ENCODE measurements around the gene SMIM1. TPM values are rescaled to one million over a fixed set of nuclear protein-coding genes. Genes with fewer than 3 reads are reported as not detected.

Gene SMIM1
- total and polyA plus RNA-seq, 9 of the 15 experiments (the other 6 are each of a cell fraction or from before 2014, with no cell fraction given) = 2.3 to 125 (median 24.3) TPM

GRCh38 chr1:3772027-3772714 is 378 bp upstream of the SMIM1 start (continued):
- TF ChIP-seq STAT6 (CRISPR knock-in tag; IDR thresholded peaks at IDR 0.05) (0 out of 2 replicates have a peak, but pooled peaks have one; percentile 79), ILF3 (IDR thresholded peaks at IDR 0.05; ENCODE audit: borderline replicate concordance) (no peak; the same call in 1 of the 2 replicates), PHB (CRISPR knock-in tag; IDR thresholded peaks at IDR 0.05) (0 out of 2 replicates have a peak, but pooled peaks have one; percentile 31), ZNF444 (CRISPR knock-in tag; IDR thresholded peaks at IDR 0.05) (no peak), OTX1 (CRISPR knock-in tag; IDR thresholded peaks at IDR 0.05) (no peak), MNT (conservative IDR thresholded peaks at IDR 0.05) (peak; percentile 94 to 96), ELF2 (CRISPR knock-in tag; IDR thresholded peaks at IDR 0.05) (peak; percentile 53; the same call in 1 of the 2 replicates), ZSCAN29 (IDR thresholded peaks at IDR 0.05) (no peak), TCFL5 (CRISPR knock-in tag; conservative IDR thresholded peaks at IDR 0.05) (no peak), NKRF (IDR thresholded peaks at IDR 0.05; ENCODE audit: borderline replicate concordance) (peak; percentile 85), SLC30A9 (CRISPR knock-in tag; IDR thresholded peaks at IDR 0.05) (no peak), ZFP91 (CRISPR knock-in tag; IDR thresholded peaks at IDR 0.05) (no peak), SAP30 (IDR thresholded peaks at IDR 0.05; ENCODE audit: borderline replicate concordance, insufficient read depth, low read depth, low read length, poor library complexity, severe bottlenecking) (peak; percentile 80), U2AF1 (optimal IDR thresholded peaks at IDR 0.05; ENCODE audit: low read depth, low read length) (peak; percentile 51), ZBTB17 (CRISPR knock-in tag; IDR thresholded peaks at IDR 0.05) (0 out of 2 replicates have a peak, but pooled peaks have one; percentile 27), USF2 (CRISPR knock-in tag; IDR thresholded peaks at IDR 0.05) (peak; percentile 66), GABPB1 (CRISPR knock-in tag; IDR thresholded peaks at IDR 0.05) (peak; percentile 70), IFI16 (CRISPR knock-in tag; IDR thresholded peaks at IDR 0.05) (no peak), SMAD4 (CRISPR knock-in tag; conservative IDR thresholded peaks at IDR 0.05) (peak; percentile 60; the same call in 1 of the 2 replicates)
